ENCODE measurements around the gene FHIT. TPM values are rescaled to one million over a fixed set of nuclear protein-coding genes. Genes with fewer than 3 reads are reported as not detected.

Gene FHIT
- total and polyA plus RNA-seq, 8 donors, result 1.8 to 10.6 (median 7.1) TPM

- TF ChIP-seq POLR2A (IDR thresholded peaks at IDR 0.05), result no peak
- TF ChIP-seq, protein P1, sequence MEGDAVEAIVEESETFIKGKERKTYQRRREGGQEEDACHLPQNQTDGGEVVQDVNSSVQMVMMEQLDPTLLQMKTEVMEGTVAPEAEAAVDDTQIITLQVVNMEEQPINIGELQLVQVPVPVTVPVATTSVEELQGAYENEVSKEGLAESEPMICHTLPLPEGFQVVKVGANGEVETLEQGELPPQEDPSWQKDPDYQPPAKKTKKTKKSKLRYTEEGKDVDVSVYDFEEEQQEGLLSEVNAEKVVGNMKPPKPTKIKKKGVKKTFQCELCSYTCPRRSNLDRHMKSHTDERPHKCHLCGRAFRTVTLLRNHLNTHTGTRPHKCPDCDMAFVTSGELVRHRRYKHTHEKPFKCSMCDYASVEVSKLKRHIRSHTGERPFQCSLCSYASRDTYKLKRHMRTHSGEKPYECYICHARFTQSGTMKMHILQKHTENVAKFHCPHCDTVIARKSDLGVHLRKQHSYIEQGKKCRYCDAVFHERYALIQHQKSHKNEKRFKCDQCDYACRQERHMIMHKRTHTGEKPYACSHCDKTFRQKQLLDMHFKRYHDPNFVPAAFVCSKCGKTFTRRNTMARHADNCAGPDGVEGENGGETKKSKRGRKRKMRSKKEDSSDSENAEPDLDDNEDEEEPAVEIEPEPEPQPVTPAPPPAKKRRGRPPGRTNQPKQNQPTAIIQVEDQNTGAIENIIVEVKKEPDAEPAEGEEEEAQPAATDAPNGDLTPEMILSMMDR (IDR thresholded peaks at IDR 0.05), result no peak
- TF ChIP-seq POLR2AphosphoS5 (IDR thresholded peaks at IDR 0.05), result no peak
- no peak for TF ChIP-seq EP300 (IDR thresholded peaks at IDR 0.05)
- DNase-seq, result no peak
- Histone ChIP-seq H3K27ac (no peak overlapping the region), H3K9me3 (peaks cover 0 to 15% (median 5%) of the 10 kb centered on the region in 4 donors), H3K4me3 (no peak overlapping the region), H3K36me3 (no peaks in the 10 kb centered on the region), H3K4me1 (peaks cover 0 to 4% (median 0%) of the 10 kb centered on the region in 4 donors), H3K27me3 (no peaks in the 10 kb centered on the region)
- WGBS, 5 donors, result 64 to 75% (median 73%) methylated on average over 3 of the region's 3 CpGs
- intact Hi-C loops (cut with DNase I; ENCODE audit: low total_unique reads), result no loop called here
These were observed 504.4 kb downstream of the FHIT start for GRCh38 chr3:60746695-60747416.

DNA sequence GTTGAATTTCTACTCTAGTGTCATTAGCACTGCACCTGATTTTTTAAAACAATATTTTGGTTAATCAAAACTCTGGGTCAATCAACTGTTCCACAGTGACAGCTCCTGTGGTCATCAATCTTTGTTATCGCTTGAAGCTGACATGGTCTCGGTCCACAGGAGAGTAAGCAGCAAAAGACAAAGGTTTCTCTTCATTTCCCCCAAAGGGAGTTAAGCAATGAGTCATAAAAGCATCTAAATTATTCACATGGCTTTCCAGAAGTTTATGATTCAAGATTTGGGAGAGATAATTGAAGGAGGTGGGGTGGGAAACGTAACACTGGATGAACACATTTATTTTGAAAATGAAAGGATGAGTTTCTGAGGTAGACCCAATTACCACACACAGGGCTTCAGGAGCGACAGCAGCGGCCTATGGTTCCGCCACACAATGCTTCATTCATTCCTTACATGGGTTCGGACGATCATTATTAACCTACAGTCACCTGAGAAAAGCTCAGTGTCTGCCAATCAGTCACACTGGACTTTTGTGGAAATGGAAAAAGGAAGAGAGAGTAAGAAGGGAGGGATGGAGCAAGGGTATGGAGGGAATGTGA is 505.1 kb downstream of the FHIT start:
- Histone ChIP-seq H3K9me3 (peaks cover 0 to 15% (median 5%) of the 10 kb centered on the region in 4 donors), H3K27me3 (no peaks in the 10 kb centered on the region), H3K36me3 (no peaks in the 10 kb centered on the region), H3K4me3 (no peak overlapping the region), H3K27ac (no peak overlapping the region), H3K4me1 (peaks cover 0 to 4% (median 0%) of the 10 kb centered on the region in 4 donors)
- no peak for TF ChIP-seq POLR2AphosphoS5 (IDR thresholded peaks at IDR 0.05)
- TF ChIP-seq POLR2A (IDR thresholded peaks at IDR 0.05), result no peak
- TF ChIP-seq EP300 (IDR thresholded peaks at IDR 0.05), result no peak
- TF ChIP-seq, protein P1 (IDR thresholded peaks at IDR 0.05), result no peak
- no peak for DNase-seq
- 89 to 95% (median 92%) methylated on average over 8 of the region's 8 CpGs for WGBS, 5 donors
- intact Hi-C loops (cut with DNase I; ENCODE audit: low total_unique reads), result no loop called here

GRCh38 chr3:60743631-60744164 is 507.6 kb downstream of the FHIT start:
- Histone ChIP-seq H3K9me3 (no peaks in the 10 kb centered on the region), H3K36me3 (no peaks in the 10 kb centered on the region), H3K4me1 (peaks cover 0 to 4% (median 0%) of the 10 kb centered on the region in 4 donors), H3K4me3 (no peak overlapping the region), H3K27ac (no peak overlapping the region), H3K27me3 (no peaks in the 10 kb centered on the region)
- 36 to 48% (median 41%) methylated on average over 4 of the region's 4 CpGs for WGBS, 5 donors
- intact Hi-C loops (cut with DNase I; ENCODE audit: low total_unique reads), result no loop called here
- no peak for TF ChIP-seq POLR2A (IDR thresholded peaks at IDR 0.05)
- no peak for TF ChIP-seq POLR2AphosphoS5 (IDR thresholded peaks at IDR 0.05)
- no peak for TF ChIP-seq EP300 (IDR thresholded peaks at IDR 0.05)
- TF ChIP-seq, protein P1 (IDR thresholded peaks at IDR 0.05), result no peak
- peak in 1 of 2 donors; percentile 42 for DNase-seq

DNA sequence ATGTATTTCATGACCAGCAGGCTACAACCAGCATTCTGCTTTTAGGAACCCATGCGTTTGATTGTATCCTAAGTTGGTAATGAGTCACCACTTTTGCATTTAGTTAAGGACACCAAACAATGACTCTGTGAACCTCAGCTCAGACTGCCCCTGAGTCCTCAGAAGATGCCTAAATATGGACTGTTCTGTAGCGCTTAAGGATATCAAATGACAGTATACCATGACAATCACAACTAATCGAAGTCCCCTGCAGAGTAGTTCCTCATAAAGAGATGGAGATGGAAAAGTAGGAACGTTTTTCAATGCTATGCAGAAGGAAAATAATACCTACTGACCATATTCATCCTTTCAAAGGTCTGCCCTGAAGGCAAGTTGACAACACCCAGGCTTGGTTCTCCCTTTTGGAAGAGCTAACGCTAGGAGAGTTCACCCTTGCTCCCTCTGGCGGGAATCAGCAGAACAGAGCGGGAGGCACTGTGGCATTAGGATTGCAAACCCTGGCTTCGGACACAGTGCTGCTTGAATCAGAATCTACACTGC is 508.6 kb downstream of the FHIT start:
- DNase-seq, result peak in 1 of 2 donors; percentile 39
- no peak for TF ChIP-seq POLR2A (IDR thresholded peaks at IDR 0.05)
- TF ChIP-seq, protein P1 (IDR thresholded peaks at IDR 0.05), result no peak
- no peak for TF ChIP-seq EP300 (IDR thresholded peaks at IDR 0.05)
- TF ChIP-seq POLR2AphosphoS5 (IDR thresholded peaks at IDR 0.05), result no peak
- peaks cover 0 to 4% (median 0%) of the 10 kb centered on the region in 4 donors for H3K4me1 ChIP-seq
- intact Hi-C loops (cut with DNase I; ENCODE audit: low total_unique reads), result no loop called here
- 80 to 87% (median 82%) methylated on average over 8 of the region's 8 CpGs for WGBS, 5 donors
- no peak overlapping the region for H3K27ac ChIP-seq
- no peaks in the 10 kb centered on the region for H3K9me3 ChIP-seq
- H3K4me3 ChIP-seq, result no peak overlapping the region
- H3K36me3 ChIP-seq, result no peaks in the 10 kb centered on the region
- H3K27me3 ChIP-seq, result no peaks in the 10 kb centered on the region
